H1 (cell line): ENCODE data around the gene XPNPEP1. TPM values are rescaled to one million over a fixed set of nuclear protein-coding genes. Genes with fewer than 3 reads are reported as not detected.

Source experiments
- CTCF ChIA-PET: fragments of 300-600 bp; sonication (Branson Sonifier 250); formaldehyde crosslinking; loops from one replicate; lab custom pipeline; 2021; ENCODE audit not compliant: partially characterized antibody; lab: Charles Lee
- POLR2A ChIA-PET: fragments of 300-600 bp; sonication (Branson Sonifier 250); formaldehyde crosslinking; loops from one replicate; lab custom pipeline; 2021; ENCODE audit warnings: inconsistent platforms; ENCODE audit not compliant: partially characterized antibody; lab: Charles Lee
- DNase-seq, 2 experiments: peaks; one replicate each; pipeline versions ENCODE4 v3.0.0 to v3.0.0-alpha.2; 2010 to 2022; ENCODE audit warnings: low spot score in 2 of 2, low read depth in 1 of 2, mixed read lengths in 1 of 2
- FAIRE-seq: peaks from 2 replicates; lab custom pipeline; 2011; peaks lifted over from hg19 to GRCh38; lab: Jason Lieb, UNC
- H2AFZ ChIP-seq: 2 replicates; pipeline ENCODE4 v1.8.1; 2012; ENCODE audit warnings: low read length, inconsistent platforms
- H2AK5ac ChIP-seq: 2 replicates; pipeline ENCODE4 v1.6.1; 2013; ENCODE audit warnings: low read depth, low read length
- H2BK120ac ChIP-seq: replicated peaks from 2 replicates; pipeline ENCODE3; 2013; ENCODE audit warnings: low read depth, low read length, inconsistent platforms
- H2BK12ac ChIP-seq: 2 replicates; pipeline ENCODE4 v1.6.1; 2013; ENCODE audit warnings: low read depth, low read length
- H2BK15ac ChIP-seq: 2 replicates; pipeline ENCODE4 v1.6.1; 2013; ENCODE audit warnings: low read length
- H2BK20ac ChIP-seq: 2 replicates; pipeline ENCODE4 v1.6.1; 2013; ENCODE audit warnings: low read length
- H2BK5ac ChIP-seq: 2 replicates; pipeline ENCODE4 v1.6.1; 2013; ENCODE audit warnings: low read depth, low read length
- H3K14ac ChIP-seq: 2 replicates; pipeline ENCODE4 v1.6.1; 2013; ENCODE audit warnings: inconsistent platforms; ENCODE audit not compliant: insufficient read length
- H3K18ac ChIP-seq: 2 replicates; pipeline ENCODE4 v1.6.1; 2013; ENCODE audit warnings: low read length; ENCODE audit errors: extremely low read depth
- H3K23ac ChIP-seq: 2 replicates; pipeline ENCODE4 v1.6.1; 2013; ENCODE audit warnings: inconsistent platforms; ENCODE audit not compliant: insufficient read length
- H3K23me2 ChIP-seq: 2 replicates; pipeline ENCODE4 v1.6.1; 2013; ENCODE audit warnings: low read depth, low read length
- H3K27ac ChIP-seq: 2 replicates; pipeline ENCODE4 v1.6.1; 2011; ENCODE audit warnings: low read depth, low read length, inconsistent platforms
- H3K27me3 ChIP-seq, 4 experiments: replicated peaks in 1 of 4; 1 replicate in 1 of 4; 2 replicates in 3 of 4; pipeline versions ENCODE4 v1.6.1 to v1.8.1; 2011 to 2013; ENCODE audit warnings: low read length in 3 of 4, mild to moderate bottlenecking in 3 of 4, inconsistent platforms in 2 of 4, mixed read lengths in 2 of 4, moderate library complexity in 1 of 4; ENCODE audit not compliant: control insufficient read depth in 3 of 4, insufficient read depth in 3 of 4; ENCODE audit errors: extremely low read depth in 1 of 4
- H3K36me3 ChIP-seq, 4 experiments: 2 replicates each; pipeline versions ENCODE4 v1.6.1 to v1.8.1; 2011 to 2013; ENCODE audit warnings: mild to moderate bottlenecking in 4 of 4, low read length in 3 of 4, moderate library complexity in 2 of 4, control low read depth in 1 of 4, inconsistent platforms in 1 of 4; ENCODE audit not compliant: insufficient read depth in 4 of 4, control insufficient read depth in 2 of 4
- H3K4ac ChIP-seq: replicated peaks from 2 replicates; pipeline ENCODE3; 2013; ENCODE audit warnings: low read length, low read depth, mixed read lengths, inconsistent platforms; ENCODE audit not compliant: insufficient read length
- H3K4me1 ChIP-seq, 4 experiments: replicated peaks in 1 of 4; 1 replicate in 1 of 4; 2 replicates in 3 of 4; pipeline versions ENCODE4 v1.6.1 to v1.8.1; 2011 to 2013; ENCODE audit warnings: low read length in 3 of 4, inconsistent platforms in 2 of 4, mixed read lengths in 1 of 4; ENCODE audit not compliant: insufficient read depth in 4 of 4, control insufficient read depth in 3 of 4
- H3K4me2 ChIP-seq, 2 experiments: 2 replicates each; pipeline versions ENCODE4 v1.6.1 to v1.8.1; 2011 to 2013; ENCODE audit warnings: low read depth in 2 of 2, low read length in 2 of 2, control low read depth in 1 of 2, inconsistent platforms in 1 of 2, mild to moderate bottlenecking in 1 of 2; ENCODE audit not compliant: insufficient read depth in 1 of 2
- H3K4me3 ChIP-seq, 4 experiments: fragments of 200-600, 300-600 bp in 1 of 4; sonication (generic), shearing (Covaris generic), sonication (Bioruptor Twin) in 1 of 4; 2 replicates each; pipeline versions ENCODE4 v1.5.1 to v1.8.1; 2011 to 2016; ENCODE audit warnings: low read length in 4 of 4, low read depth in 3 of 4, control low read depth in 2 of 4, inconsistent platforms in 2 of 4, mild to moderate bottlenecking in 2 of 4, mixed read lengths in 1 of 4, moderate library complexity in 1 of 4; ENCODE audit not compliant: insufficient read depth in 2 of 4; ENCODE audit errors: extremely low read depth in 1 of 4
- H3K56ac ChIP-seq: replicated peaks from 2 replicates; pipeline ENCODE3; 2013; ENCODE audit warnings: low read depth, mild to moderate bottlenecking, mixed read lengths, low read length, inconsistent platforms; ENCODE audit not compliant: insufficient read length
- H3K79me1 ChIP-seq: 2 replicates; pipeline ENCODE4 v1.6.1; 2013; ENCODE audit warnings: low read depth, low read length, control low read depth
- H3K79me2 ChIP-seq, 2 experiments: 2 replicates each; pipeline versions ENCODE4 v1.6.1 to v1.8.1; 2012 to 2013; ENCODE audit warnings: low read length in 2 of 2, mild to moderate bottlenecking in 2 of 2, inconsistent platforms in 1 of 2; ENCODE audit not compliant: insufficient read depth in 2 of 2, control insufficient read depth in 1 of 2
- H3K9ac ChIP-seq, 4 experiments: replicated peaks in 1 of 4; 1 replicate in 1 of 4; 2 replicates in 3 of 4; pipeline versions ENCODE4 v1.6.1 to v1.8.1; 2011 to 2013; ENCODE audit warnings: low read depth in 3 of 4, low read length in 3 of 4, control low read depth in 2 of 4, mild to moderate bottlenecking in 2 of 4, moderate library complexity in 2 of 4, inconsistent platforms in 1 of 4; ENCODE audit errors: extremely low read depth in 1 of 4
- H3K9me3 ChIP-seq, 2 experiments: 2 replicates each; pipeline versions ENCODE4 v1.6.1 to v1.8.1; 2012 to 2013; ENCODE audit warnings: mild to moderate bottlenecking in 2 of 2, moderate library complexity in 2 of 2, control low read depth in 1 of 2, inconsistent platforms in 1 of 2, low read depth in 1 of 2, low read length in 1 of 2, mixed read lengths in 1 of 2; ENCODE audit not compliant: insufficient read depth in 2 of 2
- H4K20me1 ChIP-seq, 2 experiments: replicated peaks in 1 of 2; 2 replicates each; pipeline versions ENCODE3 to v1.8.1; 2011 to 2013; ENCODE audit warnings: inconsistent platforms in 2 of 2, low read length in 2 of 2, mild to moderate bottlenecking in 1 of 2; ENCODE audit not compliant: insufficient read depth in 2 of 2, control insufficient read depth in 1 of 2
- H4K5ac ChIP-seq: 2 replicates; pipeline ENCODE4 v1.6.1; 2013; ENCODE audit warnings: low read length, low read depth, mixed read lengths, inconsistent platforms; ENCODE audit not compliant: insufficient read length
- H4K8ac ChIP-seq: 2 replicates; pipeline ENCODE4 v1.8.0; 2013; ENCODE audit warnings: mild to moderate bottlenecking, moderate library complexity, low read length, inconsistent platforms; ENCODE audit not compliant: insufficient read depth; ENCODE audit errors: extremely low read depth
- H4K91ac ChIP-seq: replicated peaks from 2 replicates; pipeline ENCODE3; 2013; ENCODE audit warnings: low read length, mixed read lengths, inconsistent platforms; ENCODE audit not compliant: insufficient read length
- ASH2L ChIP-seq: fragments of 200-600, 300-600 bp; sonication (generic); IDR thresholded peaks from one replicate; pipeline ENCODE4 v1.7.1; 2017; ENCODE audit warnings: low read length
- CREB1 ChIP-seq: IDR thresholded peaks from 2 replicates; pipeline ENCODE4 v1.6.1; 2012; ENCODE audit warnings: inconsistent platforms
- CTCF ChIP-seq, 3 experiments: IDR thresholded peaks; 1 replicate in 2 of 3; 2 replicates in 1 of 3; pipeline versions ENCODE4 v1.5.1 to v1.6.1; 2011; ENCODE audit warnings: low read length in 3 of 3, mild to moderate bottlenecking in 3 of 3, inconsistent platforms in 2 of 3, low read depth in 1 of 3, moderate library complexity in 1 of 3; ENCODE audit not compliant: insufficient read depth in 1 of 3; ENCODE audit errors: control extremely low read depth in 1 of 3
- EGR1 ChIP-seq: IDR thresholded peaks from 2 replicates; pipeline ENCODE4 v1.6.1; 2011; ENCODE audit warnings: low read depth, low read length, borderline replicate concordance
- JUND ChIP-seq: IDR thresholded peaks from 2 replicates; pipeline ENCODE4 v1.6.1; 2011; ENCODE audit warnings: mild to moderate bottlenecking, improper control_type of control experiment, low read length
- SIN3A ChIP-seq, 2 experiments: IDR thresholded peaks in 1 of 2; conservative IDR thresholded peaks in 1 of 2; 2 replicates each; pipeline ENCODE4 v1.6.1; 2011 to 2012; ENCODE audit warnings: low read length in 2 of 2, improper control_type of control experiment in 1 of 2, low read depth in 1 of 2, mild to moderate bottlenecking in 1 of 2
- SIRT6 ChIP-seq: IDR thresholded peaks from one replicate; pipeline ENCODE4 v1.7.1; 2012; ENCODE audit warnings: low read length, inconsistent platforms
- TBP ChIP-seq: IDR thresholded peaks from 2 replicates; pipeline ENCODE4 v1.6.1; 2011; ENCODE audit warnings: low read depth, low read length, improper control_type of control experiment
- WGBS, 2 experiments: shearing (Covaris generic) in 1 of 2; methylation state at CpG; one replicate each; pipeline versions ENCODE4 v1.1.6 to v1.1.7; 2013 to 2015; ENCODE audit warnings: low lambda C conversion rate in 2 of 2, mixed read lengths in 2 of 2, inconsistent platforms in 1 of 2, low coverage in 1 of 2, missing lambda C conversion rate in 1 of 2; ENCODE audit not compliant: insufficient replicate concordance in 2 of 2, insufficient coverage in 1 of 2, insufficient read length in 1 of 2; ENCODE audit errors: extremely low coverage in 1 of 2, missing lambda C conversion rate in 1 of 2; 5-methylcytosine and 5-hydroxymethylcytosine counted together
- polyA plus RNA-seq, 7 experiments: library from polyadenylated mRNA; depleted of rRNA in 3 of 7; stranded (reverse) in 5 of 7; unstranded in 2 of 7; fragments of >200 nt in 5 of 7; fragments of 200-250 nt in 2 of 7; gene quantifications; 1 replicate in 5 of 7; 2 replicates in 1 of 7; 4 replicates in 1 of 7; pipeline versions ENCODE4 v1.2.1 to v1.2.3, GENCODE V29; 2011 to 2013; ENCODE audit warnings: missing spikeins in 2 of 7, mixed read lengths in 2 of 7
- total RNA-seq: library from RNA; stranded (reverse); fragmentation: NEBNext Ultra II Directional; extraction: Animal tissue kit (Norgen Biotek cat#: 25700); gene quantifications from 2 replicates; pipeline ENCODE4 v1.2.1, GENCODE V29; 2021

XPNPEP1 gene
- total and polyA plus RNA-seq, 2 of the 8 experiments (the other 6 are each of a cell fraction or from before 2014, with no cell fraction given), result 61.1 to 201 TPM

- H3K9ac ChIP-seq, result no peak overlapping the region
- H4K8ac ChIP-seq, result peak overlapping the region; percentile 81; the same call in 1 of the 2 replicates
- FAIRE-seq, result peak; percentile 97
- peaks cover 0 to 3% of the 10 kb centered on the region in 2 experiments for H4K20me1 ChIP-seq
- H3K4me1 ChIP-seq, result peaks cover 0 to 5% (median 1%) of the 10 kb centered on the region in 4 experiments; a peak in 2 of 7 replicates
- CTCF ChIA-PET, result interaction anchor here (0.5 to 4.7 kb wide), 95 partner anchors 8 to 1218 kb away, joined by 3 to 37 read pairs (median 5); partner anchors contain the start of genes ADD3 and XPNPEP1
- no peak overlapping the region for H2AK5ac ChIP-seq
- peak overlapping the region; percentile 19 for H4K5ac ChIP-seq
- H3K4ac ChIP-seq, result no peak overlapping the region
- peak overlapping the region; percentile 66; the same call in 1 of the 2 replicates for H2AFZ ChIP-seq
- POLR2A ChIA-PET, result interaction anchor here (0.7 to 1.0 kb wide), 4 partner anchors 10 to 189 kb away, joined by 3 to 5 read pairs (median 4); no protein-coding TSS in a partner anchor
- no peaks in the 10 kb centered on the region for H3K79me1 ChIP-seq
- DNase-seq, result peak; percentile 81 to 84
- no peaks in the 10 kb centered on the region for H3K9me3 ChIP-seq
- no peaks in the 10 kb centered on the region for H3K23me2 ChIP-seq
- H3K27ac ChIP-seq, result peak overlapping the region; percentile 44; the same call in 1 of the 2 replicates
- no peak overlapping the region for H3K14ac ChIP-seq
- peak overlapping the region in 1 of 4 experiments; percentile 26; a peak in 2 of 8 replicates for H3K4me3 ChIP-seq
- no peak overlapping the region for H2BK15ac ChIP-seq
- no peaks in the 10 kb centered on the region for H3K27me3 ChIP-seq
- H3K36me3 ChIP-seq, result peaks cover 6 to 16% (median 9%) of the 10 kb centered on the region in 4 experiments; a peak in 7 of 8 replicates
- peak overlapping the region; percentile 55 for H3K18ac ChIP-seq
- H3K4me2 ChIP-seq, result peak overlapping the region; percentile 11 to 59; a peak in 3 of 4 replicates
- no peak overlapping the region for H2BK120ac ChIP-seq
- no peak overlapping the region for H2BK5ac ChIP-seq
- no peak overlapping the region for H3K23ac ChIP-seq
- H3K79me2 ChIP-seq, result no peaks in the 10 kb centered on the region
- H3K56ac ChIP-seq, result no peak overlapping the region
- no peak overlapping the region for H2BK20ac ChIP-seq
- H2BK12ac ChIP-seq, result no peak overlapping the region
- peak overlapping the region; percentile 69 for H4K91ac ChIP-seq
- 28% methylated on average over 17 of the region's 17 CpGs; no CpG with 5 or more reads in 1 of the 2 experiments for WGBS, 2 experiments
- TF ChIP-seq TBP, result 0 out of 2 replicates have a peak, but pooled peaks have one; percentile 44
- 0 out of 4 replicates have a peak, but pooled peaks of 1 of the 2 experiments have one; percentile 47 for TF ChIP-seq SIN3A (conservative IDR thresholded peaks at IDR 0.05 in 1 of 2, IDR thresholded peaks at IDR 0.05 in 1 of 2; ENCODE audit: low read depth in 1 of 2, low read length in 2 of 2)
- 0 out of 2 replicates have a peak, but pooled peaks have one; percentile 33 for TF ChIP-seq CREB1
- 0 out of 2 replicates have a peak, but pooled peaks have one; percentile 20 for TF ChIP-seq JUND
- peak; percentile 34 for TF ChIP-seq ASH2L
- TF ChIP-seq SIRT6, result no peak
- no peak for TF ChIP-seq EGR1
- peak; percentile 77 to 99 (median 98) for TF ChIP-seq CTCF (IDR thresholded peaks at IDR 0.05; ENCODE audit: control extremely low read depth in 1 of 3, insufficient read depth in 1 of 3, low read depth in 1 of 3, low read length in 3 of 3)
These were observed 39.2 kb downstream of the XPNPEP1 start for GRCh38 chr10:109883859-109884771.
